GM10248 (cell line): ENCODE measurements around the gene CCNB2.

Source experiments
- CTCF ChIA-PET: fragments of 300-600 bp; sonication (Branson Sonifier 250); formaldehyde crosslinking; extraction: SDS; loops from one replicate; lab custom pipeline; 2021; ENCODE audit warnings: antibody characterized with exemption; lab: Yijun Ruan, JAX
- POLR2A ChIA-PET: fragments of 350-650 bp; sonication (Branson Sonifier 250); formaldehyde crosslinking; extraction: SDS; loops from one replicate; lab custom pipeline; 2020; ENCODE audit warnings: antibody characterized with exemption; lab: Yijun Ruan, JAX
- DNase-seq: peaks from one replicate; pipeline ENCODE4 v3.0.0; 2012; ENCODE audit errors: extremely low spot score
- TF ChIP-seq, protein P1 (sequence below): IDR thresholded peaks from 2 replicates; pipeline ENCODE4 v1.5.1; 2012; ENCODE audit warnings: mild to moderate bottlenecking, low read depth; ENCODE audit errors: extremely low read depth, missing control alignments, control extremely low read depth

Gene CCNB2

DNA sequence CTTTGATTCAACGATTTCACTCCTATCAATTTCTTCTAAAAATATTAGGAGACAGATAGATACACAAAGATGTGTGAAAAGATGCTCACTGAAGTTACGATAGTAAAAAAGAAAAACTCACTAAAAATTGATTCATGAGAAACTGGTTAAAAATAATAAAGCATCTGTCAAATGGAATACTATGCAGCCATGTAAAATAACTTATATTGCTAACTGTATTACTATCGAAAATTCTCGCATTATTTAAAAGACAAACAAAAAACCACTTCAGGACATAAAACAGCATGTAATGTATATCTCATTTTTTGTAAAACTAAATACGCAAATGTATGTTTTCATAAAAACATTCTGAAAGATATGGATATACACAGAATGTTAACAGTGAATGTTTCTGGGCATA lies 68.2 kb downstream of the CCNB2 start:
- POLR2A ChIA-PET: no interaction called here
- TF ChIP-seq, protein P1, sequence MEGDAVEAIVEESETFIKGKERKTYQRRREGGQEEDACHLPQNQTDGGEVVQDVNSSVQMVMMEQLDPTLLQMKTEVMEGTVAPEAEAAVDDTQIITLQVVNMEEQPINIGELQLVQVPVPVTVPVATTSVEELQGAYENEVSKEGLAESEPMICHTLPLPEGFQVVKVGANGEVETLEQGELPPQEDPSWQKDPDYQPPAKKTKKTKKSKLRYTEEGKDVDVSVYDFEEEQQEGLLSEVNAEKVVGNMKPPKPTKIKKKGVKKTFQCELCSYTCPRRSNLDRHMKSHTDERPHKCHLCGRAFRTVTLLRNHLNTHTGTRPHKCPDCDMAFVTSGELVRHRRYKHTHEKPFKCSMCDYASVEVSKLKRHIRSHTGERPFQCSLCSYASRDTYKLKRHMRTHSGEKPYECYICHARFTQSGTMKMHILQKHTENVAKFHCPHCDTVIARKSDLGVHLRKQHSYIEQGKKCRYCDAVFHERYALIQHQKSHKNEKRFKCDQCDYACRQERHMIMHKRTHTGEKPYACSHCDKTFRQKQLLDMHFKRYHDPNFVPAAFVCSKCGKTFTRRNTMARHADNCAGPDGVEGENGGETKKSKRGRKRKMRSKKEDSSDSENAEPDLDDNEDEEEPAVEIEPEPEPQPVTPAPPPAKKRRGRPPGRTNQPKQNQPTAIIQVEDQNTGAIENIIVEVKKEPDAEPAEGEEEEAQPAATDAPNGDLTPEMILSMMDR: no peak
- DNase-seq: no peak
- CTCF ChIA-PET: interaction anchor here (0.9 to 2.3 kb wide), 5 partner anchors 15 to 328 kb away, joined by 3 to 6 read pairs (median 4); no protein-coding TSS in a partner anchor

DNA sequence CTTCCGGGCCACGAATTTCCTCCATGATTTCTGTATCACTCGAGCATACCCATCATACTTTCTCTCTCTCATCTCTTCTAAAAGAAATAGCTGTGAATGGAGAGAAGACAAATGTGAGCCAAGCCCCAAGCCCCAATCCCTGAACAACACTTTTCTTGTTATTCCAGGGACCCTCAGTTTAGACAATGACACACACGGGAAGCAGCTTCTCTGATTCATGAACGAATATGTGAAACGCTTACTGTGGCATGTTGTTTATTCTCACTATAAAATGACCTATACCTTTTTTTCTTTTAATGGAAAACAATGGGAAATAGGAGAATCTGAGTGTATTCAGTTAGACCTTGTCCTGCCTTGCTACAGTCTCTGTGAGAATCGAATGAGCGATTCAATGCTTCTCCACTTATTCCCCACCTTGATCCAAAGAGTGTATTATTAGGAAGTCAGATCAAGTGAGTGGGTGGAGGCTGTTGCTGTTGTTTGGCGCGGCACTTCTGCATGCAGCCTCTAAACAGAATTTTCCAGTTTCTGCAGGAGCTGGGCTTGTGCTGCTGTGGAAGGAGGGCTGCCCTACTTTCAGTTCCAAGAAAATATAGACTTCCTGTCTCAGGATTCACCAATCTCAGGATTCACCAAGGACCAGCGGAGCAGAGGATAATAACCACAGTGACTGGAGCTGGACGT lies 69.3 kb downstream of the CCNB2 start:
- no peak for DNase-seq
- TF ChIP-seq, protein P1: no peak
- ChIA-PET POLR2A (no interaction called here), CTCF (interaction anchor here (0.8 to 2.3 kb wide), 9 partner anchors 9 to 326 kb away, joined by 3 to 12 read pairs (median 4); no protein-coding TSS in a partner anchor)
